Activated naive CD4-positive, alpha-beta T cell treated with anti-CD3 and anti-CD28 coated beads, Interleukin-2, amount 50 U/mL, for 24 hours (primary cell): ENCODE data around the gene FSTL1.
"Not testable (repeated sequence)": the region's sequence is repeated elsewhere in the genome, so short reads cannot be mapped to it uniquely, and the experiment has no call there.

ENCODE experiments used
- H3K27ac Mint-ChIP-seq: one replicate; pipeline ENCODE4 v1.8.0; 2021; ENCODE audit warnings: mild to moderate bottlenecking, mixed read lengths
- H3K27me3 Mint-ChIP-seq: one replicate; pipeline ENCODE4 v1.8.0; 2021; ENCODE audit warnings: mixed read lengths
- H3K36me3 Mint-ChIP-seq: one replicate; pipeline ENCODE4 v1.8.0; 2021; ENCODE audit warnings: mixed read lengths
- H3K4me1 Mint-ChIP-seq: one replicate; pipeline ENCODE4 v1.8.0; 2021; ENCODE audit warnings: mixed read lengths
- H3K4me3 Mint-ChIP-seq: one replicate; pipeline ENCODE4 v1.8.0; 2021; ENCODE audit warnings: mild to moderate bottlenecking, mixed read lengths
- H3K9me3 Mint-ChIP-seq: one replicate; pipeline ENCODE4 v1.8.0; 2021; ENCODE audit warnings: mixed read lengths

The FSTL1 gene

DNA sequence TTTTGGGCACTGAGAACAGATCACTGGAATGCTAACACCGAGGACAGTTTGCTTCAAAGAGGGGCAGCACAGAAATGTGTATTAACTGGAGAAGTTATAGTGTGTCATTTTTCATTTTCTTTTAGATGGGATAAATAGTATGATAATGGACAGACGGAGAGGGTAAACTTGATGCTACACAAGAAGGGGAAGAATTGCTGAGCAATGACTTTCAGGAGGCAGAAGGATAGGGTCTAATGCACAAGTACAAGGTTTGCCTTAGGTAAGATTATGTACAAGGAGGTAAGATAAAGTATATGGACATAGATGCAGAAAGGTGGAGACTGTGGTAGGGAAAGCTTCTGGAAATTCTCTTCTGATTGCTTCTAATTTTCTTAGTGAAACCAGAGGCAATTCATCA lies 69.3 kb downstream of the FSTL1 start:
- Mint-ChIP-seq H3K27me3 (peaks cover 6% of the 10 kb centered on the region), H3K36me3 (no peaks in the 10 kb centered on the region), H3K4me3 (no peak overlapping the region), H3K27ac (no peak overlapping the region), H3K4me1 (no peaks in the 10 kb centered on the region), H3K9me3 (no peaks in the 10 kb centered on the region)

GRCh38 chr3:120377948-120378347 lies 72.8 kb downstream of the FSTL1 start:
- not testable (repeated sequence) for H3K36me3 Mint-ChIP-seq, H3K27me3 Mint-ChIP-seq, H3K27ac Mint-ChIP-seq, H3K4me1 Mint-ChIP-seq, H3K4me3 Mint-ChIP-seq, H3K9me3 Mint-ChIP-seq

DNA sequence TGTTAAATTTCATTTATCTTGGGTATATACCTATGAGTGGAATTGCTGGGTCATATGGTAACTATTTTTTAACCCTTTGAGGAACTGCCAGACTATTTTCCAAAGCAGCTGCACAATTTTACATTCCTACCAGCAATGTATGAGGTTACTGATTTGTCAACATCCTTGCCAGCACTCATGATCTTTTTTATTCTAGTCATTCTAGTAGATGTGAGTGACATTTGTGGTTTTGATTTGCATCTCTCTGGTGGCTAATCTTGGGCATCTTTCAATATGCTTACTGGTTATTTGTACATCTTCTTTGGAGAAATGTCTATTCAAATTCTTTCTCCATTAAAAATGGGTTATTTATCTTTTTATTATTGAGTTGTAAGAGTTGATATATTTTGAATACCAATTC lies 80.3 kb downstream of the FSTL1 start:
- Mint-ChIP-seq H3K27ac (no peak overlapping the region), H3K9me3 (no peaks in the 10 kb centered on the region), H3K36me3 (no peaks in the 10 kb centered on the region), H3K4me1 (no peaks in the 10 kb centered on the region), H3K27me3 (peaks cover 8% of the 10 kb centered on the region), H3K4me3 (no peak overlapping the region)

DNA sequence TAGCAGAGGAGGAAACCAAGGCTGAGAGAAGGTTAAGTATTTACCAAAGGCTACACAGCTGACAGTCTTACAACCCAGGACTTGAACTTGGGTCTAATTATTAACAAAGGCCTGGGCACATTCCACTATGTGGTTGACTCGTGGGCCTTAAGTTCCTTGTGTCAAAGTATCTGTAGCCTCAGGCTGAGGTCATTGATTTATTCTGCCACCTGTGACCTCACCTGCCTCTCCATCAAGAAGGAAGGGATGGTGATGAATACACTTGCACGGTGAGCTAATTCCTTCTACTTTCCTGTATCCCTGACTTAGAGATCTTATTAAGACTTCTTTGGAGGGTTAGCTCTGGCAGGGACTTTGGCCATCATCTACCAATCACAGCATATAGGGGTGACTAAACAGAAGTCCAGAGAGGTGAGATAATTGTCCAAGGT lies 81.7 kb downstream of the FSTL1 start:
- H3K27me3 Mint-ChIP-seq = peaks cover 10% of the 10 kb centered on the region
- no peak overlapping the region for H3K4me3 Mint-ChIP-seq
- no peak overlapping the region for H3K27ac Mint-ChIP-seq

GRCh38 chr3:120368172-120368571 lies 82.6 kb downstream of the FSTL1 start:
- H3K4me3 Mint-ChIP-seq = no peak overlapping the region
- H3K36me3 Mint-ChIP-seq = no peaks in the 10 kb centered on the region
- no peak overlapping the region for H3K27ac Mint-ChIP-seq
- H3K9me3 Mint-ChIP-seq = no peaks in the 10 kb centered on the region
- H3K27me3 Mint-ChIP-seq = peaks cover 10% of the 10 kb centered on the region
- no peaks in the 10 kb centered on the region for H3K4me1 Mint-ChIP-seq

More for the DNA sequence above, 81.7 kb downstream of the FSTL1 start:
- H3K36me3 Mint-ChIP-seq = no peaks in the 10 kb centered on the region
- no peaks in the 10 kb centered on the region for H3K4me1 Mint-ChIP-seq
- no peaks in the 10 kb centered on the region for H3K9me3 Mint-ChIP-seq

- H3K9me3 Mint-ChIP-seq = no peaks in the 10 kb centered on the region
- no peak overlapping the region for H3K27ac Mint-ChIP-seq
- H3K36me3 Mint-ChIP-seq = no peaks in the 10 kb centered on the region
- no peaks in the 10 kb centered on the region for H3K4me1 Mint-ChIP-seq
- H3K4me3 Mint-ChIP-seq = no peak overlapping the region
- H3K27me3 Mint-ChIP-seq = peaks cover 9% of the 10 kb centered on the region
Measured at GRCh38 chr3:120364821-120365220, 86.0 kb downstream of the FSTL1 start.

DNA sequence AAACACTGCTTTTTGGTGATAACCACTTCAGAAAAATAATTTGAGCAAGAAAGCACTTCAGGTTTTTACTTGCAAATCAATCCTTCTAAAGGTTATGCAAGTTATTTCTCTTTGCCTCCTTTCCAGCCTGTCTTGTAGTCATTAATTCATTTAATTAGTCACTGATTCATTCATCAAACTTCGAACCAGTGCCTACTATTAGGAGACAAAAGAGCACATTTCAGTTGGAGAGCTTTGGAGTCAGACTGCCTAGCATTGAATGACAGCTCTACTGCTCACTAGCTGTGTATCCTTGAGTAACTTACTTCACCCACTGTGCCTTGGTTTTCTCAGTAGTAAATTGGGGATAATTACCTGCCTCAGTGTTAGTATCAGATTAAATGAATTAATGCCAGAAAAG lies 86.7 kb downstream of the FSTL1 start:
- Mint-ChIP-seq H3K27me3 (peaks cover 9% of the 10 kb centered on the region), H3K36me3 (no peaks in the 10 kb centered on the region), H3K9me3 (no peaks in the 10 kb centered on the region), H3K4me1 (no peaks in the 10 kb centered on the region), H3K27ac (no peak overlapping the region), H3K4me3 (no peak overlapping the region)

DNA sequence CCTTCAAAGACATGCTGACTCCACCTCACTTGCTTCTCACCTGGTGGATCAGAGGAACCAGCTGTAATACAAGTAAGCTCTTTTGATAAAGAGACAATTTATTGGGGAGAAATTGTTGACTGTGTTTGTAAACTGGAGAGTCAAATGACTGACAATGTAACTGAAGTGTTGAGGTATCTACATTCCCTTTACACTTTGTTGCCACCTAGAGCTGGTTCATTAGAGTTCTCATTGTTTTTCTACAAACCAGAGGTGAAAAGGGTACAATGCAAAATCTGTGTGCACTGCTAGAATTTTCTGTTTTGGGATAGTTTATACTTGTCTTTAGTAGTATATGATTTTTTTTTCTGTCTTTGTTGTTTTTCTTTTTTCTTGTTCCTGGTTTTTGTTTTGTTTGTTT lies 93.0 kb downstream of the FSTL1 start:
- Mint-ChIP-seq H3K36me3 (no peaks in the 10 kb centered on the region), H3K27ac (no peak overlapping the region), H3K4me1 (no peaks in the 10 kb centered on the region), H3K4me3 (no peak overlapping the region), H3K27me3 (peaks cover 10% of the 10 kb centered on the region), H3K9me3 (no peaks in the 10 kb centered on the region)

- peaks cover 6% of the 10 kb centered on the region for H3K27me3 Mint-ChIP-seq
- no peaks in the 10 kb centered on the region for H3K4me1 Mint-ChIP-seq
- no peaks in the 10 kb centered on the region for H3K9me3 Mint-ChIP-seq
- no peak overlapping the region for H3K27ac Mint-ChIP-seq
- no peak overlapping the region for H3K4me3 Mint-ChIP-seq
- H3K36me3 Mint-ChIP-seq = no peaks in the 10 kb centered on the region
Measured at GRCh38 chr3:120355486-120355885, 95.3 kb downstream of the FSTL1 start.

DNA sequence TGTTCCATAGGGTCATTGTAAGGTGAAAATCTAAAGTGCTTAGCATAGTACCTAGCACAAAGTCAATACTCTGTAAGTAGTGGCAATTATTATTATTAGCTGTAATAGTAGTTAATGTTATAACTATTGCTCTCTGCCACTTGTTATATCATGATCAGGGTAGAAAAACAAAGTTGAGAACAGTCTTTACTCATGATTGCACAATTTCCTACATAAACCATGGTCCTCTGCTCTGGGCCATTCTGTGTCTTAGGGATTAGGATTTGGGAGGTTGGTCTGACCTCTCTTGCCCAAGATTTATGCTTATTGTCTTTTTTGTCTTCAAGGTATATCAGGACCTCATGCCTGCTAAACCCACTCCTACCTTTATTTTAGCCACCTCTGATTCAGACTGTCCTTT lies 97.3 kb downstream of the FSTL1 start:
- Mint-ChIP-seq H3K27me3 (peaks cover 5% of the 10 kb centered on the region), H3K4me1 (peaks cover 8% of the 10 kb centered on the region), H3K9me3 (no peaks in the 10 kb centered on the region), H3K4me3 (no peak overlapping the region), H3K27ac (no peak overlapping the region), H3K36me3 (no peaks in the 10 kb centered on the region)

- H3K4me1 Mint-ChIP-seq = peaks cover 20% of the 10 kb centered on the region
- no peaks in the 10 kb centered on the region for H3K9me3 Mint-ChIP-seq
- peaks cover 3% of the 10 kb centered on the region for H3K27me3 Mint-ChIP-seq
- peaks cover 3% of the 10 kb centered on the region for H3K36me3 Mint-ChIP-seq
- H3K4me3 Mint-ChIP-seq = no peak overlapping the region
- H3K27ac Mint-ChIP-seq = no peak overlapping the region
Measured at GRCh38 chr3:120352017-120352416, 98.8 kb downstream of the FSTL1 start.

DNA sequence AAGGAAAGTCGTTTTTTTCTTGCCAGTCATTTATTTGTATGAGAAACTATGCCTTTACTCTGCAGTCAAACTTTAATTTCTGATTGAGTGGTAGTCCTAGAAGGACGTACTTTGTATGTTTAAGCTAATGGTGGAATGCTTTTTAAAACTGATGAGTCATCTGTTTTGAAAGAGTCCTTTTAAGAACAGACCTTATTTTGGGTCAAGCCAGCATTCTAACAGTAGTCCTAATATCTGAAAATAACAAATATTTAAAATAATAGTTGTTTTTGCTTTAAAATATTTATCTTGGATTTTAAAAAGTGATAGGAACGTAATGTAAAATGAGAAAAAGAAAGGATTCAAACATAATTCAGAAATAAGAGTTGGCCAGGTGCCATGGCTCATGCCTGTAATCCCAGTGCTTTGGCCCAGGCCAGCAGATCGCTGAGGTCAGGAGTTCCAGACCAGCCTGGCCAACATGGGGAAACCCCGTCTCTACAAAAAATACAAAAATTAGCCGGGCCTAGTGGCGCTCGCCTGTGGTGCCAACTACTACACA lies 100.3 kb downstream of the FSTL1 start:
- Mint-ChIP-seq H3K9me3 (no peaks in the 10 kb centered on the region), H3K4me3 (peak overlapping the region; percentile 91), H3K4me1 (peaks cover 35% of the 10 kb centered on the region), H3K27ac (no peak overlapping the region), H3K36me3 (peaks cover 11% of the 10 kb centered on the region), H3K27me3 (peaks cover 3% of the 10 kb centered on the region)

GRCh38 chr3:120349855-120350125 lies 101.0 kb downstream of the FSTL1 start:
- H3K27me3 Mint-ChIP-seq = no peaks in the 10 kb centered on the region
- H3K36me3 Mint-ChIP-seq = peaks cover 13% of the 10 kb centered on the region
- H3K9me3 Mint-ChIP-seq = no peaks in the 10 kb centered on the region
- peak overlapping the region; percentile 91 for H3K27ac Mint-ChIP-seq
- peak overlapping the region; percentile 91 for H3K4me3 Mint-ChIP-seq
- H3K4me1 Mint-ChIP-seq = peaks cover 42% of the 10 kb centered on the region

DNA sequence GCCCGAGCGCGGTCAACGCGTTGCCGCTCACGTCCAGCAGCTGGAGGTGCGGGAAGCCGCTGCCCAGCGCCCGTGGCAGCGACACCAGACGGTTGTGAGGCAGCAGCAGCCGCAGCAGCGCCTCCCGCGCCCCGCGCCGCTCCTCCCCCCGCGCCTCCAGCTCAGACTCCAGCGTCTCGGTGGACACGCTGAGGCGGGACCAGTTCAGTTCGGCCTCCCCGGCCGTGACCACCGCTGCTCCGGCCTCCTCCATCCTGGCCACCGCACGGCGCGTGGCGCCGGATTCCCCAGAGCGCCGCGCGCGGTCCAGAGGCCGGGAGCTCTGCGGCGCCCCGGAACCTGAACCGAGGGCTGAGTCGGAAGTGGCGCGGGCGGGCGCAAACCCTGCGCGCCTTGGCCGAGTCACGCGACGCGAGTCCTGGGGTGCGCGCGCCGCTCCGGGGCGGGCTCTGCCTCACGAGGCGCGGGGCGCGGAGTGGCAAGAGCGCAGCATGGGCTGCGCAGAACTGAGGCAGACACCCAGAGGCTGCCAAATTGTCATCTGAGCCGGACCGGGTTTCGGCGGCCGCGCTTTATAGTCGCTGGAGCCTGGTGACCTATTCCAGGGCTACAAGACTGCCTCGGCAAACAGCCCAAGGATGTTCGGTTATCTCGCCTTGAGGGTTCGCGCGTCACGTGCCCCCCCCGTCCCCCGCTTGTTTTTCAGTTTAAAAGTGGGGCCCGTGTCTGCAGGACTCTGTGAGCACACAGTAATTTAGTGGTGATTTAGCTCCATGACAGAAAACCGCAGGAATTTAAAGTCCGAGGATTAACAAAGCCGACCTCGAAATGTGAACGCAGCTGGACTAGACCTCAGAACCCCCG lies 101.6 kb downstream of the FSTL1 start, which contains the start of gene LRRC58:
LRRC58 (minus strand) TSS at position 364 of the 864 bp plus-strand sequence; CDS start at position 253, 111 bp downstream.
- Mint-ChIP-seq H3K4me1 (peaks cover 48% of the 10 kb centered on the region), H3K4me3 (peak within 1 kb of the TSS; percentile 94), H3K36me3 (peaks cover 13% of the 10 kb centered on the region), H3K27ac (peak within 1 kb of the TSS; percentile 92), H3K27me3 (no peaks in the 10 kb centered on the region), H3K9me3 (no peaks in the 10 kb centered on the region)

- Mint-ChIP-seq H3K4me1 (peaks cover 57% of the 10 kb centered on the region), H3K27me3 (no peaks in the 10 kb centered on the region), H3K9me3 (no peaks in the 10 kb centered on the region), H3K36me3 (peaks cover 13% of the 10 kb centered on the region), H3K27ac (peak overlapping the region; percentile 92), H3K4me3 (peak overlapping the region; percentile 94)
Measured at GRCh38 chr3:120348065-120348990, 102.5 kb downstream of the FSTL1 start.

GRCh38 chr3:120344349-120344748 lies 106.4 kb downstream of the FSTL1 start:
- Mint-ChIP-seq H3K4me3 (peak overlapping the region; percentile 11), H3K27ac (peak overlapping the region; percentile 14), H3K36me3 (peaks cover 25% of the 10 kb centered on the region), H3K4me1 (peaks cover 68% of the 10 kb centered on the region), H3K27me3 (no peaks in the 10 kb centered on the region), H3K9me3 (no peaks in the 10 kb centered on the region)
